Cardiac septum (tissue), 1 donor: ENCODE results near the gene DIP2C. TPM values are rescaled to one million over a fixed set of nuclear protein-coding genes. Genes with fewer than 3 reads are reported as not detected.
"Not testable (repeated sequence)": the region's sequence is repeated elsewhere in the genome, so short reads cannot be mapped to it uniquely, and the experiment has no call there.

ENCODE experiments used
- DNase-seq: peaks from one replicate; pipeline ENCODE4 v3.0.0-alpha.2; 2020; ENCODE audit warnings: low spot score
- intact Hi-C: fragments of 100-400 bp; cut with DNase I; formaldehyde crosslinking; loops from one replicate; pipeline ENCODE4 v1.14.0; 2022
- total RNA-seq: library from RNA; stranded (reverse); fragmentation: NEBNext Ultra II Directional; extraction: Animal tissue kit (Norgen Biotek cat#: 25700); gene quantifications from one replicate; pipeline ENCODE4 v1.2.1, GENCODE V29; 2021
- donor health status: DM: no; HTN: no; CAD: no.

The DIP2C gene
- total RNA-seq, 1 donor from 2014 or later = 28.8 TPM

- no peak for DNase-seq
- intact Hi-C loops = no loop called here
Observed at GRCh38 chr10:476455-476780, 213.1 kb downstream of the DIP2C start.

- intact Hi-C loops = no loop called here
- DNase-seq = no peak
Observed at GRCh38 chr10:475709-476454, 213.6 kb downstream of the DIP2C start.

- intact Hi-C loops = no loop called here
- DNase-seq = peak; percentile 53
Observed at GRCh38 chr10:474946-475345, 214.5 kb downstream of the DIP2C start.

GRCh38 chr10:474406-474805, 215.1 kb downstream of the DIP2C start:
- no peak for DNase-seq
- intact Hi-C loops = no loop called here

GRCh38 chr10:472241-472910, 217.1 kb downstream of the DIP2C start:
- intact Hi-C loops = no loop called here
- DNase-seq = peak; percentile 64

- no peak for DNase-seq
- intact Hi-C loops = no loop called here
Observed at GRCh38 chr10:470339-471003, 219.0 kb downstream of the DIP2C start.

GRCh38 chr10:469947-470338, 219.5 kb downstream of the DIP2C start:
- DNase-seq = no peak
- intact Hi-C loops = no loop called here

GRCh38 chr10:459743-460142, 229.7 kb downstream of the DIP2C start:
- intact Hi-C loops = no loop called here
- DNase-seq = no peak

GRCh38 chr10:458421-458851, 231.0 kb downstream of the DIP2C start:
- DNase-seq = no peak
- intact Hi-C loops = no loop called here

GRCh38 chr10:456486-456885, 233.0 kb downstream of the DIP2C start:
- intact Hi-C loops = no loop called here
- no peak for DNase-seq

- intact Hi-C loops = no loop called here
- DNase-seq = no peak
Observed at GRCh38 chr10:454860-455259, 234.6 kb downstream of the DIP2C start.

- no peak for DNase-seq
- intact Hi-C loops = no loop called here
Observed at GRCh38 chr10:453647-454046, 235.8 kb downstream of the DIP2C start.

GRCh38 chr10:452512-453426, 236.7 kb downstream of the DIP2C start:
- no peak for DNase-seq
- intact Hi-C loops = no loop called here

- DNase-seq = no peak
- intact Hi-C loops = no loop called here
Observed at GRCh38 chr10:451856-452255, 237.6 kb downstream of the DIP2C start.

- DNase-seq = no peak
- intact Hi-C loops = no loop called here
Observed at GRCh38 chr10:451021-451471, 238.4 kb downstream of the DIP2C start.

GRCh38 chr10:450463-450862, 239.0 kb downstream of the DIP2C start:
- intact Hi-C loops = no loop called here

GRCh38 chr10:449331-449730, 240.1 kb downstream of the DIP2C start:
- intact Hi-C loops, DNase-seq: not testable (repeated sequence)

More at GRCh38 chr10:450463-450862, 239.0 kb downstream of the DIP2C start:
- no peak for DNase-seq

- DNase-seq = no peak
- intact Hi-C loops = no loop called here
Observed at GRCh38 chr10:443459-443858, 246.0 kb downstream of the DIP2C start.

GRCh38 chr10:442209-442608, 247.3 kb downstream of the DIP2C start:
- DNase-seq = no peak
- intact Hi-C loops = no loop called here

- intact Hi-C loops = no loop called here
- DNase-seq = no peak
Observed at GRCh38 chr10:441659-442058, 247.8 kb downstream of the DIP2C start.
